DND-41 (cell line): ENCODE results near the gene KRTAP4-5.
"Not testable (repeated sequence)": the region's sequence is repeated elsewhere in the genome, so short reads cannot be mapped to it uniquely, and the experiment has no call there.

Experiments used
- ATAC-seq: fragments of 200-7000 bp; cut with Tn5 transposase; 3 replicates; pipeline ENCODE4 v1.9.1; 2021; ENCODE audit warnings: low read depth; ENCODE audit not compliant: insufficient read depth
- DNase-seq: peaks from one replicate; pipeline ENCODE4 v3.0.0-alpha.2; 2020
- H2AFZ ChIP-seq: 2 replicates; pipeline ENCODE4 v1.6.0; 2012; ENCODE audit warnings: low read depth, low read length
- H3K27ac ChIP-seq: 2 replicates; pipeline ENCODE4 v1.5.1; 2012; ENCODE audit warnings: low read length, inconsistent platforms
- H3K27me3 ChIP-seq: fragments of 200-600 bp; sonication (generic); 2 replicates; pipeline ENCODE4 v1.6.0; 2012; ENCODE audit warnings: low read length, mild to moderate bottlenecking, inconsistent platforms; ENCODE audit not compliant: insufficient read depth, poor library complexity
- H3K36me3 ChIP-seq: 2 replicates; pipeline ENCODE4 v1.5.1; 2012; ENCODE audit warnings: low read length, inconsistent platforms; ENCODE audit not compliant: insufficient read depth
- H3K4me1 ChIP-seq: 2 replicates; pipeline ENCODE4 v1.5.1; 2012; ENCODE audit warnings: mild to moderate bottlenecking, low read length; ENCODE audit not compliant: insufficient read depth
- H3K4me2 ChIP-seq: 2 replicates; pipeline ENCODE4 v1.6.0; 2012; ENCODE audit warnings: mild to moderate bottlenecking, moderate library complexity, low read length, inconsistent platforms; ENCODE audit not compliant: insufficient read depth
- H3K4me3 ChIP-seq, 2 experiments: fragments of 200-600 bp in 1 of 2; shearing (Covaris generic) in 1 of 2; 2 replicates each; pipeline ENCODE4 v1.5.1; 2012 to 2016; ENCODE audit warnings: inconsistent platforms in 2 of 2, low read length in 2 of 2, mild to moderate bottlenecking in 2 of 2, low read depth in 1 of 2, moderate library complexity in 1 of 2
- H3K79me2 ChIP-seq: 2 replicates; pipeline ENCODE4 v1.6.0; 2012; ENCODE audit warnings: low read length, inconsistent platforms; ENCODE audit not compliant: insufficient read depth
- H3K9ac ChIP-seq: 2 replicates; pipeline ENCODE4 v1.6.0; 2012; ENCODE audit warnings: low read depth, mild to moderate bottlenecking, inconsistent platforms, low read length, moderate library complexity
- H3K9me3 ChIP-seq: 2 replicates; pipeline ENCODE4 v1.5.1; 2012; ENCODE audit warnings: low read length, moderate library complexity, mild to moderate bottlenecking, inconsistent platforms; ENCODE audit not compliant: insufficient read depth, severe bottlenecking
- H4K20me1 ChIP-seq: 2 replicates; pipeline ENCODE4 v1.6.0; 2012; ENCODE audit warnings: low read length; ENCODE audit not compliant: insufficient read depth
- CTCF ChIP-seq: IDR thresholded peaks from 2 replicates; pipeline ENCODE4 v1.5.1; 2012; ENCODE audit warnings: borderline replicate concordance, low read length, moderate library complexity, mild to moderate bottlenecking; ENCODE audit not compliant: poor library complexity, severe bottlenecking; ENCODE audit errors: extremely low read depth
- EZH2 ChIP-seq: IDR thresholded peaks from 3 replicates; pipeline ENCODE4 v1.6.1; 2012; ENCODE audit warnings: borderline replicate concordance, low read depth, mild to moderate bottlenecking, moderate library complexity, low read length, inconsistent platforms; ENCODE audit not compliant: severe bottlenecking

The KRTAP4-5 gene

GRCh38 chr17:41116297-41116696, 33.3 kb downstream of the KRTAP4-5 start:
- H4K20me1 ChIP-seq = no peaks in the 10 kb centered on the region
- no peak for DNase-seq

GRCh38 chr17:41111151-41111885, 38.3 kb downstream of the KRTAP4-5 start:
- H3K4me1 ChIP-seq = no peaks in the 10 kb centered on the region
- peaks cover 14% of the 10 kb centered on the region for H3K9me3 ChIP-seq
- no peaks in the 10 kb centered on the region for H3K36me3 ChIP-seq
- no peak overlapping the region for H3K9ac ChIP-seq
- H4K20me1 ChIP-seq = no peaks in the 10 kb centered on the region
- H3K4me2 ChIP-seq = no peak overlapping the region
- H3K27me3 ChIP-seq = peaks cover 1% of the 10 kb centered on the region
- TF ChIP-seq EZH2 (no peak), CTCF (no peak)
- DNase-seq (no peak), ATAC-seq (no peak)
- H3K4me3 ChIP-seq = no peak overlapping the region
- no peaks in the 10 kb centered on the region for H3K79me2 ChIP-seq
- no peak overlapping the region for H2AFZ ChIP-seq
- no peak overlapping the region for H3K27ac ChIP-seq

More at GRCh38 chr17:41116297-41116696, 33.3 kb downstream of the KRTAP4-5 start:
- ATAC-seq = no peak
- no peaks in the 10 kb centered on the region for H3K79me2 ChIP-seq
- H3K27me3 ChIP-seq = peaks cover 5% of the 10 kb centered on the region
- TF ChIP-seq CTCF = no peak
- TF ChIP-seq EZH2 = no peak
- no peaks in the 10 kb centered on the region for H3K36me3 ChIP-seq
- H3K9ac ChIP-seq = no peak overlapping the region
- no peak overlapping the region for H3K4me3 ChIP-seq
- H2AFZ ChIP-seq = no peak overlapping the region
- H3K9me3 ChIP-seq = peaks cover 8% of the 10 kb centered on the region
- H3K4me2 ChIP-seq = no peak overlapping the region
- no peak overlapping the region for H3K27ac ChIP-seq
- H3K4me1 ChIP-seq = no peaks in the 10 kb centered on the region

- H3K4me2 ChIP-seq, H4K20me1 ChIP-seq, H3K4me3 ChIP-seq, DNase-seq, H3K4me1 ChIP-seq, H3K36me3 ChIP-seq, ATAC-seq, H2AFZ ChIP-seq, H3K27me3 ChIP-seq, H3K79me2 ChIP-seq, H3K27ac ChIP-seq, H3K9ac ChIP-seq: not testable (repeated sequence)
- H3K9me3 ChIP-seq = peaks cover 14% of the 10 kb centered on the region
Observed at GRCh38 chr17:41108728-41109386, 40.8 kb downstream of the KRTAP4-5 start.

- H3K4me2 ChIP-seq = no peak overlapping the region
Observed at GRCh38 chr17:41107941-41108450, 41.6 kb downstream of the KRTAP4-5 start.

GRCh38 chr17:41105347-41105746, 44.3 kb downstream of the KRTAP4-5 start, which contains the start of gene KRTAP4-9:
TSS of gene KRTAP4-9 (plus strand) at chr17:41105389. CDS start at chr17:41105389, 0 bp downstream.
- H4K20me1 ChIP-seq, H3K4me2 ChIP-seq, H3K4me1 ChIP-seq, H2AFZ ChIP-seq, H3K27me3 ChIP-seq, H3K27ac ChIP-seq, H3K9ac ChIP-seq, DNase-seq, ATAC-seq, H3K4me3 ChIP-seq, H3K79me2 ChIP-seq, H3K36me3 ChIP-seq, H3K9me3 ChIP-seq: not testable (repeated sequence)

More at GRCh38 chr17:41107941-41108450, 41.6 kb downstream of the KRTAP4-5 start:
- Histone ChIP-seq H3K9me3 (peaks cover 14% of the 10 kb centered on the region), H2AFZ (no peak overlapping the region), H3K9ac (no peak overlapping the region), H4K20me1 (no peaks in the 10 kb centered on the region), H3K4me3 (no peak overlapping the region), H3K27me3 (no peaks in the 10 kb centered on the region), H3K27ac (no peak overlapping the region), H3K36me3 (no peaks in the 10 kb centered on the region), H3K79me2 (no peaks in the 10 kb centered on the region), H3K4me1 (no peaks in the 10 kb centered on the region)
- DNase-seq (no peak), ATAC-seq (no peak)
- no peak for TF ChIP-seq EZH2

- DNase-seq, H2AFZ ChIP-seq, H3K4me1 ChIP-seq, H4K20me1 ChIP-seq, H3K27ac ChIP-seq, H3K4me3 ChIP-seq, H3K36me3 ChIP-seq, H3K27me3 ChIP-seq, H3K79me2 ChIP-seq, H3K4me2 ChIP-seq, ATAC-seq, H3K9me3 ChIP-seq, H3K9ac ChIP-seq: not testable (repeated sequence)
Observed at GRCh38 chr17:41104386-41105038, 45.1 kb downstream of the KRTAP4-5 start.
